WTC11 (cell line): Measurements from ENCODE around the gene DPP4. TPM values are rescaled to one million over a fixed set of nuclear protein-coding genes. Genes with fewer than 3 reads are reported as not detected.

Source experiments
- ATAC-seq: fragments of 200-7000 bp; cut with Tn5 transposase; 2 replicates; pipeline ENCODE4 v1.10.0; 2021; ENCODE audit warnings: mild to moderate bottlenecking, moderate library complexity
- CTCF ChIA-PET: fragments of 300-600 bp; sonication (Branson Sonifier 250); formaldehyde crosslinking; loops from one replicate; lab custom pipeline; 2021; ENCODE audit warnings: antibody characterized with exemption; lab: Charles Lee
- POLR2A ChIA-PET: fragments of 350-600 bp; sonication (Branson Sonifier 250); formaldehyde crosslinking; loops from one replicate; lab custom pipeline; 2021; ENCODE audit warnings: antibody characterized with exemption; lab: Charles Lee
- DNase-seq: peaks from one replicate; pipeline ENCODE4 v3.0.0; 2021; ENCODE audit warnings: low spot score
- H3K27ac Mint-ChIP-seq: 2 replicates; pipeline ENCODE4 v1.8.0; 2021; ENCODE audit warnings: mixed read lengths
- H3K27me3 Mint-ChIP-seq: 2 replicates; pipeline ENCODE4 v1.8.0; 2021; ENCODE audit warnings: low read depth, mild to moderate bottlenecking, moderate library complexity, mixed read lengths
- H3K36me3 Mint-ChIP-seq: 2 replicates; pipeline ENCODE4 v1.8.0; 2021; ENCODE audit warnings: mixed read lengths
- H3K4me1 Mint-ChIP-seq: 2 replicates; pipeline ENCODE4 v1.8.0; 2022; ENCODE audit warnings: mixed read lengths
- H3K4me3 Mint-ChIP-seq: 2 replicates; pipeline ENCODE4 v1.8.0; 2021; ENCODE audit warnings: mild to moderate bottlenecking, moderate library complexity, mixed read lengths
- H3K9me3 Mint-ChIP-seq: 2 replicates; pipeline ENCODE4 v1.8.0; 2021; ENCODE audit warnings: mixed read lengths
- CBFB ChIP-seq: sonication (generic); formaldehyde crosslinking; IDR thresholded peaks from 2 replicates; pipeline ENCODE4 v1.8.1; 2022; ENCODE audit warnings: mild to moderate bottlenecking, low read depth, missing genetic modification reagents
- CREB1 ChIP-seq: sonication (generic); formaldehyde crosslinking; IDR thresholded peaks from 2 replicates; pipeline ENCODE4 v1.8.0; 2023; ENCODE audit warnings: mild to moderate bottlenecking, missing genetic modification reagents
- CREM ChIP-seq: sonication (generic); formaldehyde crosslinking; IDR thresholded peaks from 2 replicates; pipeline ENCODE4 v1.8.1; 2022; ENCODE audit warnings: mild to moderate bottlenecking, missing genetic modification reagents, moderate library complexity
- EMX1 ChIP-seq: fragments of 250-450 bp; sonication (Bioruptor Pico); IDR thresholded peaks from 2 replicates; pipeline ENCODE4 v1.8.0; 2021; ENCODE audit warnings: mild to moderate bottlenecking
- GRHL2 ChIP-seq: fragments of 250-450 bp; sonication (Bioruptor Pico); IDR thresholded peaks from 2 replicates; pipeline ENCODE4 v1.8.0; 2022; ENCODE audit warnings: mild to moderate bottlenecking, moderate library complexity; ENCODE audit not compliant: insufficient replicate concordance, severe bottlenecking
- MAX ChIP-seq: sonication (generic); formaldehyde crosslinking; IDR thresholded peaks from 2 replicates; pipeline ENCODE4 v1.8.0; 2022; ENCODE audit warnings: mild to moderate bottlenecking, missing genetic modification reagents
- NFE2L1 ChIP-seq: sonication (generic); formaldehyde crosslinking; IDR thresholded peaks from 2 replicates; pipeline ENCODE4 v1.8.1; 2023; ENCODE audit warnings: missing genetic modification reagents
- PREB ChIP-seq: sonication (generic); formaldehyde crosslinking; IDR thresholded peaks from 2 replicates; pipeline ENCODE4 v1.8.1; 2022; ENCODE audit warnings: mild to moderate bottlenecking, missing genetic modification reagents, moderate library complexity, borderline replicate concordance
- PRRX2 ChIP-seq: fragments of 250-450 bp; sonication (Bioruptor Pico); IDR thresholded peaks from 2 replicates; pipeline ENCODE4 v1.8.0; 2021; ENCODE audit warnings: mild to moderate bottlenecking
- SMAD3 ChIP-seq: sonication (generic); formaldehyde crosslinking; IDR thresholded peaks from 2 replicates; pipeline ENCODE4 v1.8.0; 2022; ENCODE audit warnings: missing genetic modification reagents, mild to moderate bottlenecking, borderline replicate concordance
- SOX15 ChIP-seq: fragments of 250-450 bp; sonication (Bioruptor Pico); IDR thresholded peaks from 2 replicates; pipeline ENCODE4 v1.9.0; 2021; ENCODE audit warnings: mild to moderate bottlenecking
- TCF7 ChIP-seq: sonication (generic); formaldehyde crosslinking; IDR thresholded peaks from 2 replicates; pipeline ENCODE4 v1.8.0; 2022; ENCODE audit warnings: mild to moderate bottlenecking, low read depth, missing genetic modification reagents, moderate library complexity
- TEAD1 ChIP-seq: sonication (generic); formaldehyde crosslinking; IDR thresholded peaks from 2 replicates; pipeline ENCODE4 v1.8.0; 2022; ENCODE audit warnings: mild to moderate bottlenecking, missing genetic modification reagents
- USF1 ChIP-seq: sonication (generic); formaldehyde crosslinking; IDR thresholded peaks from 2 replicates; pipeline ENCODE4 v1.8.0; 2022; ENCODE audit warnings: mild to moderate bottlenecking, missing genetic modification reagents
- ZNF219 ChIP-seq: sonication (generic); formaldehyde crosslinking; IDR thresholded peaks from 2 replicates; pipeline ENCODE4 v1.8.0; 2023; ENCODE audit warnings: missing genetic modification reagents, mild to moderate bottlenecking, borderline replicate concordance
- ZNF232 ChIP-seq: sonication (generic); formaldehyde crosslinking; IDR thresholded peaks from 2 replicates; pipeline ENCODE4 v1.8.0; 2022; ENCODE audit warnings: mild to moderate bottlenecking, missing genetic modification reagents
- ZNF423 ChIP-seq: fragments of 250-450 bp; sonication (Bioruptor Pico); IDR thresholded peaks from 2 replicates; pipeline ENCODE4 v2.1.2; 2022; ENCODE audit warnings: mild to moderate bottlenecking, moderate library complexity
- total RNA-seq: library from RNA; stranded (reverse); gene quantifications from 3 replicates; pipeline ENCODE4 v1.2.3, GENCODE V29; 2021
- TF ChIP-seq, protein P1 (sequence below): fragments of 250-450 bp; sonication (Bioruptor Pico); conservative IDR thresholded peaks from 2 replicates; pipeline ENCODE4 v1.9.0; 2021; ENCODE audit warnings: mild to moderate bottlenecking
- TF ChIP-seq, protein P2 (sequence below): sonication (generic); formaldehyde crosslinking; IDR thresholded peaks from 2 replicates; pipeline ENCODE4 v1.8.0; 2022; ENCODE audit warnings: mild to moderate bottlenecking, missing genetic modification reagents

Gene DPP4
- total RNA-seq, 1 experiment from 2014 or later = 3.6 TPM

DNA sequence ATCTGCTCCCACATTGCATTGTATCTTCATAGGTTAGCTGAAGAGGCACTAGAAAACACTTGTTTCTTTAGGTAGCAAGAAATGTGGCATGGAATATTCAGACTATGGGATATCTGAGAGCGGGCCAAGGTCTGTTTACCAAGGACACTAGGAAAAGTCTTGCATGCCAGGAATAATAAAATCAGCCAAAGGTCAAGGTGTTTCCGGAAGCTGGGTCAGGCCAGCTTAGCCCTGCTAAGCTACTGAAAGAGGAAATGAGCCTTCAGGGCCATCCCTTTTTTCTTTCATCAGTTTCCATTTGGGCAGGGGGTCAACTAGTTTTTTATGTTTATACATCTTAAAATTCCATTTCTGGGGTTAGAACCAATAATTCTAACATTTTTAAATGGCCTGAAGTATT is 101.1 kb downstream of the DPP4 start:
- Mint-ChIP-seq H3K4me1 (peaks cover 19% of the 10 kb centered on the region), H3K9me3 (no peaks in the 10 kb centered on the region), H3K4me3 (no peak overlapping the region)
- no peak for DNase-seq
- no peak for ATAC-seq
- ChIA-PET CTCF (interaction anchor here (1.3 to 1.7 kb wide), 3 partner anchors 16 to 153 kb away, joined by 3 to 5 read pairs (median 4); no protein-coding TSS in a partner anchor), POLR2A (no interaction called here)
- no peak for TF ChIP-seq TEAD1 (CRISPR knock-in tag)
- TF ChIP-seq, protein P1, sequence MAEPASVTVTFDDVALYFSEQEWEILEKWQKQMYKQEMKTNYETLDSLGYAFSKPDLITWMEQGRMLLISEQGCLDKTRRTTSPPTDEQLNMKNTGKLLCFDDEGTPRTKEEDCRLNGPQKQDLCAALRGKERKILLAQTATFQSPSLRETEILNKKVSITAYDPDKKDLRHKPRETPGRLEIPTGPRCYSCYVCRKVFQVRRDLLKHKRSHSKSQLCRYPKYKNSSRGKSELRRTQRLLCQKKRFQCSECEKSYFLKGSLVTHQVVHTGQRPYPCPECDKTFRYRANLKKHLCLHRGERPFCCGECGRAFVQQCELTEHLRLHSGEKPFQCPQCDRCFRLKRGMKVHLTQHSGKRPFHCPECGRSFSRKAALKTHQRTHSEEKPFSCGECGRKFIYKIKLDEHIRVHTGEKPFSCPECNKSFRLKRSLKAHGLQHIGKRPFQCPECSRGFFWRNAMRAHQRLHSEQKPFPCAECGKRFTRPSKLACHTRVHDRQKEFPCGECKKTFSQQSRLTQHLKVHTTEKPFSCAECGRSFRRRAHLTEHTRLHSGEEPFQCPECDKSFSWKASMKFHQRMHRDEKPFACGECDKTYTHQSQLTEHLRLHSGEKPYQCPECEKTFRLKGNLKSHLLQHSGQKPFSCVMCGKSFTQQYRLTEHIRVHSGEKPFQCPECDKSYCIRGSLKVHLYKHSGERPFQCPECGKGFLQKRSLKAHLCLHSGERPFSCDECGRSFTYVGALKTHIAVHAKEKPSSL (CRISPR knock-in tag) = no peak
- no peak for TF ChIP-seq ZNF423 (CRISPR knock-in tag)
- no peak for TF ChIP-seq CREB1 (CRISPR knock-in tag)
- TF ChIP-seq CREM (CRISPR knock-in tag) = no peak
- no peak for TF ChIP-seq MAX (CRISPR knock-in tag)
- no peak for TF ChIP-seq SMAD3
- TF ChIP-seq, all 79 proteins: peak for 0
- Mint-ChIP-seq H3K27me3 (no peaks in the 10 kb centered on the region), H3K27ac (no peak overlapping the region), H3K36me3 (no peaks in the 10 kb centered on the region)

- TF ChIP-seq ZNF219 (CRISPR knock-in tag) (no peak), PREB (CRISPR knock-in tag) (no peak), ZNF232 (no peak), USF1 (no peak), GRHL2 (no peak), NFE2L1 (CRISPR knock-in tag) (no peak), TCF7 (CRISPR knock-in tag) (no peak), PRRX2 (CRISPR knock-in tag) (no peak), ZNF423 (CRISPR knock-in tag) (no peak), EMX1 (CRISPR knock-in tag) (no peak), CBFB (CRISPR knock-in tag) (no peak), TEAD1 (CRISPR knock-in tag) (no peak), SOX15 (CRISPR knock-in tag) (no peak), SMAD3 (no peak)
- TF ChIP-seq, protein P1 (CRISPR knock-in tag) = no peak
- TF ChIP-seq, protein P2, sequence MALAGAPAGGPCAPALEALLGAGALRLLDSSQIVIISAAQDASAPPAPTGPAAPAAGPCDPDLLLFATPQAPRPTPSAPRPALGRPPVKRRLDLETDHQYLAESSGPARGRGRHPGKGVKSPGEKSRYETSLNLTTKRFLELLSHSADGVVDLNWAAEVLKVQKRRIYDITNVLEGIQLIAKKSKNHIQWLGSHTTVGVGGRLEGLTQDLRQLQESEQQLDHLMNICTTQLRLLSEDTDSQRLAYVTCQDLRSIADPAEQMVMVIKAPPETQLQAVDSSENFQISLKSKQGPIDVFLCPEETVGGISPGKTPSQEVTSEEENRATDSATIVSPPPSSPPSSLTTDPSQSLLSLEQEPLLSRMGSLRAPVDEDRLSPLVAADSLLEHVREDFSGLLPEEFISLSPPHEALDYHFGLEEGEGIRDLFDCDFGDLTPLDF (CRISPR knock-in tag) = no peak
- ChIA-PET POLR2A (no interaction called here), CTCF (interaction anchor here (1.3 to 1.7 kb wide), 3 partner anchors 16 to 153 kb away, joined by 3 to 5 read pairs (median 4); no protein-coding TSS in a partner anchor)
- H3K4me1 Mint-ChIP-seq = peaks cover 14% of the 10 kb centered on the region
- ATAC-seq = no peak
- no peaks in the 10 kb centered on the region for H3K9me3 Mint-ChIP-seq
- H3K27ac Mint-ChIP-seq = no peak overlapping the region
- no peaks in the 10 kb centered on the region for H3K36me3 Mint-ChIP-seq
- H3K27me3 Mint-ChIP-seq = no peaks in the 10 kb centered on the region
- DNase-seq = no peak
- H3K4me3 Mint-ChIP-seq = no peak overlapping the region
These were observed 101.8 kb downstream of the DPP4 start for GRCh38 chr2:161972232-161972631.
